Measurements from ENCODE around the gene MATN3. TPM values are rescaled to one million over a fixed set of nuclear protein-coding genes. Genes with fewer than 3 reads are reported as not detected.

MATN3 gene
- total and polyA plus RNA-seq, 2 of the 13 experiments (the other 11 are each of a cell fraction or from before 2014, with no cell fraction given): 36.1 to 208 TPM

DNA sequence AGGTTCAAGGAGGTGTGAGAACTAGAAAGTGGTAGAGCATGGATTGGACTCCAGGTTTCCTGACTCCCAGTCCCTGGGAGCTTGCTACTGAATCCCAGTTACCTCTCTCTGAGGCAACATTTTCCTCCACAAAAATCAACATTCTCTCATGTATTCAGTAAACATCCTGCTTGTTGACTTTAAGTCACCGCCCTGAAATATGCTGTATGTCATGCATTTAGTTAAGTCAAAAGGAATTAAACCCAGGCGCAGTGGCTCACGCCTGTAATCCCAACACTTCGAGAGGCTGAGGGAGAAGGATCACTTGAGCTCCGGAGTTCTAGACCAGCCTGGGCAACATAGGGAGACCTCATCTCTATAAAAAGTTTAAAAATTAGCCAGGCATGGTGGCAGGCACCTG lies 3.8 kb downstream of the MATN3 start (continued):
- TF ChIP-seq TBX3 (IDR thresholded peaks at IDR 0.05; ENCODE audit: borderline replicate concordance) (peak; percentile 69; the same call in 1 of the 2 replicates), ATF3 (CRISPR knock-in tag; IDR thresholded peaks at IDR 0.05) (no peak), KDM6A (CRISPR knock-in tag; IDR thresholded peaks at IDR 0.05; ENCODE audit: low read depth) (peak; percentile 58; the same call in 1 of the 2 replicates), ZNF33A (CRISPR knock-in tag; IDR thresholded peaks at IDR 0.05; ENCODE audit: borderline replicate concordance) (0 out of 2 replicates have a peak, but pooled peaks have one; percentile 53), RARA (CRISPR knock-in tag; IDR thresholded peaks at IDR 0.05) (peak; percentile 57), SP140L (CRISPR knock-in tag; IDR thresholded peaks at IDR 0.05; ENCODE audit: borderline replicate concordance) (no peak), CREB1 (IDR thresholded peaks at IDR 0.05) (0 out of 2 replicates have a peak, but pooled peaks have one; percentile 5), CREB1 (CRISPR knock-in tag; IDR thresholded peaks at IDR 0.05) (no peak), ZKSCAN8 (CRISPR knock-in tag; IDR thresholded peaks at IDR 0.05; ENCODE audit: borderline replicate concordance) (peak; percentile 78; the same call in 1 of the 2 replicates), ZNF383 (CRISPR knock-in tag; IDR thresholded peaks at IDR 0.05; ENCODE audit: borderline replicate concordance) (no peak), GATAD1 (CRISPR knock-in tag; IDR thresholded peaks at IDR 0.05) (peak; percentile 43; the same call in 1 of the 2 replicates), FOSL2 (CRISPR knock-in tag; IDR thresholded peaks at IDR 0.05) (peak; percentile 70), ARID4A (CRISPR knock-in tag; IDR thresholded peaks at IDR 0.05; ENCODE audit: borderline replicate concordance) (peak; percentile 28; the same call in 1 of the 2 replicates), HNF1B (CRISPR knock-in tag; IDR thresholded peaks at IDR 0.05) (peak; percentile 28; the same call in 1 of the 2 replicates), ZNF598 (CRISPR knock-in tag; IDR thresholded peaks at IDR 0.05; ENCODE audit: borderline replicate concordance) (no peak), FOXO1 (CRISPR knock-in tag; IDR thresholded peaks at IDR 0.05) (peak; percentile 83; the same call in 1 of the 2 replicates), SMC3 (IDR thresholded peaks at IDR 0.05; ENCODE audit: low read length) (0 out of 2 replicates have a peak, but pooled peaks have one; percentile 1)
- TF ChIP-seq, protein P1, sequence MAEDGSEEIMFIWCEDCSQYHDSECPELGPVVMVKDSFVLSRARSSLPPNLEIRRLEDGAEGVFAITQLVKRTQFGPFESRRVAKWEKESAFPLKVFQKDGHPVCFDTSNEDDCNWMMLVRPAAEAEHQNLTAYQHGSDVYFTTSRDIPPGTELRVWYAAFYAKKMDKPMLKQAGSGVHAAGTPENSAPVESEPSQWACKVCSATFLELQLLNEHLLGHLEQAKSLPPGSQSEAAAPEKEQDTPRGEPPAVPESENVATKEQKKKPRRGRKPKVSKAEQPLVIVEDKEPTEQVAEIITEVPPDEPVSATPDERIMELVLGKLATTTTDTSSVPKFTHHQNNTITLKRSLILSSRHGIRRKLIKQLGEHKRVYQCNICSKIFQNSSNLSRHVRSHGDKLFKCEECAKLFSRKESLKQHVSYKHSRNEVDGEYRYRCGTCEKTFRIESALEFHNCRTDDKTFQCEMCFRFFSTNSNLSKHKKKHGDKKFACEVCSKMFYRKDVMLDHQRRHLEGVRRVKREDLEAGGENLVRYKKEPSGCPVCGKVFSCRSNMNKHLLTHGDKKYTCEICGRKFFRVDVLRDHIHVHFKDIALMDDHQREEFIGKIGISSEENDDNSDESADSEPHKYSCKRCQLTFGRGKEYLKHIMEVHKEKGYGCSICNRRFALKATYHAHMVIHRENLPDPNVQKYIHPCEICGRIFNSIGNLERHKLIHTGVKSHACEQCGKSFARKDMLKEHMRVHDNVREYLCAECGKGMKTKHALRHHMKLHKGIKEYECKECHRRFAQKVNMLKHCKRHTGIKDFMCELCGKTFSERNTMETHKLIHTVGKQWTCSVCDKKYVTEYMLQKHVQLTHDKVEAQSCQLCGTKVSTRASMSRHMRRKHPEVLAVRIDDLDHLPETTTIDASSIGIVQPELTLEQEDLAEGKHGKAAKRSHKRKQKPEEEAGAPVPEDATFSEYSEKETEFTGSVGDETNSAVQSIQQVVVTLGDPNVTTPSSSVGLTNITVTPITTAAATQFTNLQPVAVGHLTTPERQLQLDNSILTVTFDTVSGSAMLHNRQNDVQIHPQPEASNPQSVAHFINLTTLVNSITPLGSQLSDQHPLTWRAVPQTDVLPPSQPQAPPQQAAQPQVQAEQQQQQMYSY (CRISPR knock-in tag; IDR thresholded peaks at IDR 0.05): peak; percentile 83; the same call in 1 of the 2 replicates
- TF ChIP-seq, protein P2, sequence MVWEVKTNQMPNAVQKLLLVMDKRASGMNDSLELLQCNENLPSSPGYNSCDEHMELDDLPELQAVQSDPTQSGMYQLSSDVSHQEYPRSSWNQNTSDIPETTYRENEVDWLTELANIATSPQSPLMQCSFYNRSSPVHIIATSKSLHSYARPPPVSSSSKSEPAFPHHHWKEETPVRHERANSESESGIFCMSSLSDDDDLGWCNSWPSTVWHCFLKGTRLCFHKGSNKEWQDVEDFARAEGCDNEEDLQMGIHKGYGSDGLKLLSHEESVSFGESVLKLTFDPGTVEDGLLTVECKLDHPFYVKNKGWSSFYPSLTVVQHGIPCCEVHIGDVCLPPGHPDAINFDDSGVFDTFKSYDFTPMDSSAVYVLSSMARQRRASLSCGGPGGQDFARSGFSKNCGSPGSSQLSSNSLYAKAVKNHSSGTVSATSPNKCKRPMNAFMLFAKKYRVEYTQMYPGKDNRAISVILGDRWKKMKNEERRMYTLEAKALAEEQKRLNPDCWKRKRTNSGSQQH (CRISPR knock-in tag; IDR thresholded peaks at IDR 0.05; ENCODE audit: low read depth): no peak

Measured in HepG2 (cell line).